SK-N-SH (cell line): ENCODE measurements around the gene IL15. TPM values are rescaled to one million over a fixed set of nuclear protein-coding genes. Genes with fewer than 3 reads are reported as not detected.

ENCODE experiments used
- CTCF ChIA-PET: fragments of 300-600, 350-600 bp; formaldehyde crosslinking; extraction: SDS; loops from one replicate; lab custom pipeline; 2021; lab: Yijun Ruan, JAX
- POLR2A ChIA-PET: fragments of 350-600 bp; sonication (Branson Sonifier 250); formaldehyde crosslinking; extraction: SDS; loops from one replicate; lab custom pipeline; 2020; ENCODE audit warnings: antibody characterized with exemption, inconsistent platforms; lab: Yijun Ruan, JAX
- DNase-seq: peaks from one replicate; pipeline ENCODE4 v3.0.0; 2012
- H2AFZ ChIP-seq: fragments of 200-600 bp; sonication (generic); 2 replicates; pipeline ENCODE4 v1.8.1; 2016; ENCODE audit warnings: antibody characterized with exemption, mild to moderate bottlenecking, low read depth
- H3F3A ChIP-seq: fragments of 200-600 bp; sonication (generic); replicated peaks from 2 replicates; pipeline ENCODE3; 2016; ENCODE audit warnings: antibody characterized with exemption, mild to moderate bottlenecking; ENCODE audit not compliant: insufficient read depth
- H3K27ac ChIP-seq, 2 experiments: fragments of 200-500 bp in 1 of 2; fragments of 200-600 bp in 1 of 2; sonication (Bioruptor generic) in 1 of 2; sonication (generic), shearing (Covaris generic) in 1 of 2; 2 replicates each; pipeline versions ENCODE4 v1.5.1 to v1.6.1; 2014 to 2016; ENCODE audit warnings: low read depth in 2 of 2, inconsistent platforms in 1 of 2, low read length in 1 of 2, mild to moderate bottlenecking in 1 of 2, mixed read lengths in 1 of 2
- H3K27me3 ChIP-seq: fragments of 200-600 bp; sonication (generic), shearing (Covaris generic); 2 replicates; pipeline ENCODE4 v1.6.1; 2016; ENCODE audit warnings: mixed run types; ENCODE audit not compliant: insufficient read depth
- H3K36me3 ChIP-seq, 2 experiments: fragments of 200-500 bp in 1 of 2; fragments of 200-600 bp in 1 of 2; sonication (Bioruptor generic) in 1 of 2; sonication (generic) in 1 of 2; replicated peaks in 1 of 2; 2 replicates each; pipeline versions ENCODE3 to v1.5.1; 2014 to 2016; ENCODE audit warnings: low read length in 1 of 2, mild to moderate bottlenecking in 1 of 2; ENCODE audit not compliant: insufficient read depth in 2 of 2, control insufficient read depth in 1 of 2
- H3K4me1 ChIP-seq, 2 experiments: fragments of 200-500 bp in 1 of 2; fragments of 200-600 bp in 1 of 2; sonication (Bioruptor generic) in 1 of 2; sonication (generic), shearing (Covaris generic) in 1 of 2; 2 replicates each; pipeline versions ENCODE4 v1.5.1 to v1.6.1; 2014 to 2016; ENCODE audit warnings: low read depth in 1 of 2, low read length in 1 of 2, mixed run types in 1 of 2; ENCODE audit not compliant: insufficient read depth in 2 of 2, control insufficient read depth in 1 of 2
- H3K4me2 ChIP-seq: fragments of 200-600 bp; sonication (generic), shearing (Covaris generic); 2 replicates; pipeline ENCODE4 v1.6.1; 2017; ENCODE audit warnings: mixed run types
- H3K4me3 ChIP-seq, 2 experiments: fragments of 200-500 bp in 1 of 2; fragments of 200-600 bp in 1 of 2; sonication (Bioruptor generic) in 1 of 2; sonication (generic), shearing (Covaris generic) in 1 of 2; 2 replicates each; pipeline versions ENCODE4 v1.5.1 to v1.8.1; 2014 to 2016; ENCODE audit warnings: low read depth in 2 of 2, inconsistent platforms in 1 of 2, low read length in 1 of 2, mild to moderate bottlenecking in 1 of 2, mixed read lengths in 1 of 2, moderate library complexity in 1 of 2
- H3K79me2 ChIP-seq: fragments of 200-600 bp; sonication (generic); 2 replicates; pipeline ENCODE4 v1.8.1; 2017; ENCODE audit warnings: mild to moderate bottlenecking; ENCODE audit not compliant: insufficient read depth
- H3K9ac ChIP-seq: fragments of 200-600 bp; sonication (generic); 2 replicates; pipeline ENCODE4 v1.6.1; 2017; ENCODE audit warnings: mixed run types
- H3K9me2 ChIP-seq: fragments of 200-600 bp; sonication (generic); 2 replicates; pipeline ENCODE4 v1.6.1; 2017; ENCODE audit warnings: mixed run types
- H3K9me3 ChIP-seq: fragments of 200-600 bp; sonication (generic); 2 replicates; pipeline ENCODE4 v1.6.1; 2017; ENCODE audit warnings: mixed run types, mild to moderate bottlenecking, moderate library complexity
- H4K20me1 ChIP-seq: fragments of 200-600 bp; sonication (generic); 2 replicates; pipeline ENCODE4 v1.6.1; 2017; ENCODE audit warnings: mild to moderate bottlenecking, mixed run types; ENCODE audit not compliant: insufficient read depth
- CHD2 ChIP-seq: fragments of 150-350 bp; IDR thresholded peaks from 2 replicates; pipeline ENCODE4 v1.6.1; 2018; ENCODE audit warnings: low read length; ENCODE audit not compliant: partially characterized antibody
- EP300 ChIP-seq, 2 experiments: IDR thresholded peaks; 2 replicates each; pipeline versions ENCODE4 v1.4.0 to v1.6.1; 2012; ENCODE audit warnings: borderline replicate concordance in 1 of 2, low read depth in 1 of 2, low read length in 1 of 2
- FOSL2 ChIP-seq: IDR thresholded peaks from 2 replicates; pipeline ENCODE4 v1.4.0; 2012; ENCODE audit warnings: low read depth, mild to moderate bottlenecking, moderate library complexity, borderline replicate concordance
- FOXJ3 ChIP-seq: sonication (generic); formaldehyde crosslinking; IDR thresholded peaks from 2 replicates; pipeline ENCODE4 v1.5.1; 2020; ENCODE audit warnings: mild to moderate bottlenecking, missing genetic modification reagents
- FOXM1 ChIP-seq: IDR thresholded peaks from 2 replicates; pipeline ENCODE4 v1.4.0; 2012; ENCODE audit warnings: low read depth, mild to moderate bottlenecking
- GABPA ChIP-seq: IDR thresholded peaks from 2 replicates; pipeline ENCODE4 v1.4.0; 2012; ENCODE audit warnings: low read depth, mild to moderate bottlenecking
- JUND ChIP-seq: IDR thresholded peaks from 2 replicates; pipeline ENCODE4 v1.4.0; 2012
- NRF1 ChIP-seq: IDR thresholded peaks from 2 replicates; pipeline ENCODE4 v1.6.1; 2012; ENCODE audit warnings: low read depth, mild to moderate bottlenecking, low read length
- RAD21 ChIP-seq: IDR thresholded peaks from 2 replicates; pipeline ENCODE4 v1.6.1; 2012; ENCODE audit warnings: mild to moderate bottlenecking, low read length
- RCOR1 ChIP-seq: fragments of 150-350 bp; IDR thresholded peaks from 2 replicates; pipeline ENCODE4 v1.6.1; 2017; ENCODE audit warnings: antibody characterized with exemption, low read length
- RFX5 ChIP-seq: IDR thresholded peaks from 2 replicates; pipeline ENCODE4 v1.6.1; 2012; ENCODE audit warnings: mild to moderate bottlenecking, improper control_type of control experiment, low read length
- SMC3 ChIP-seq: IDR thresholded peaks from 2 replicates; pipeline ENCODE4 v1.6.1; 2012; ENCODE audit warnings: low read depth, low read length, improper control_type of control experiment
- TCF12 ChIP-seq: IDR thresholded peaks from 2 replicates; pipeline ENCODE4 v1.4.0; 2012
- WGBS: methylation state at CpG from one replicate; pipeline ENCODE4 v1.1.6; 2017; ENCODE audit warnings: low lambda C conversion rate; 5-methylcytosine and 5-hydroxymethylcytosine counted together
- polyA plus RNA-seq, 3 experiments: library from polyadenylated mRNA; depleted of rRNA; stranded (reverse); fragments of >200 nt; gene quantifications; 2 replicates each; pipeline ENCODE4 v1.2.3, GENCODE V29; 2012
- TF ChIP-seq, protein P1 (sequence below): IDR thresholded peaks from 2 replicates; pipeline ENCODE4 v1.4.0; 2012; ENCODE audit warnings: low read depth, borderline replicate concordance
- TF ChIP-seq, protein P2 (sequence below): fragments of 150-350 bp; IDR thresholded peaks from 2 replicates; pipeline ENCODE4 v1.6.1; 2017; ENCODE audit warnings: antibody characterized with exemption, low read length, low read depth, borderline replicate concordance
- TF ChIP-seq, protein P3 (sequence below): IDR thresholded peaks from 2 replicates; pipeline ENCODE4; 2012
- TF ChIP-seq, protein P4 (sequence below): fragments of 200-600 bp; sonication (generic); IDR thresholded peaks from 2 replicates; pipeline ENCODE4 v1.6.1; 2017; ENCODE audit warnings: antibody characterized with exemption, mild to moderate bottlenecking, moderate library complexity
- TF ChIP-seq, protein P5 (sequence below): IDR thresholded peaks from 2 replicates; pipeline ENCODE4 v1.6.1; 2012; ENCODE audit warnings: mild to moderate bottlenecking, low read depth, low read length, moderate library complexity

The IL15 gene
- polyA plus RNA-seq, 1 of the 3 experiments (the other 2 are of a cell fraction): 3.7 TPM

DNA sequence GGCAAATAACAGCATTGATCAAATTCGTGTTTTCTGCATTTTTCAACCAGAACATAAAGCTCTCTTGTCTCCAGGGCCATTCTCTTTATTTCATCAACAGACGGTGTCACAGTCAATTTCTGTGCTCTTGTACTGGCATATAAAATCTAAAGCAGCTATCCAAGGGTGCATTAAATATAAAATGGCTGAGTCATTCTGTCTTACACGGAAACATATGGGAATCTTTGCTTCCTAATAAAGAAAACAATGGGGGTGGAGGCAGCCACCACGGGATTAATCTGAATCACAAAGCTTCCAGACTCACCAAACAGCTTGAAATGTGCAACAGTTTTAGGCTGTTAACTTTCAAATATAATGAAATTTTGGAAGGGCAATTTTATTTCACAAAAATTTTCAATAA lies 132.6 kb downstream of the IL15 start:
- Histone ChIP-seq H2AFZ (peak overlapping the region; percentile 56; the same call in 1 of the 2 replicates), H3K9me3 (no peaks in the 10 kb centered on the region), H3K4me2 (no peak overlapping the region; the same call in 1 of the 2 replicates), H3K27ac (peak overlapping the region; percentile 49 to 53; a peak in 3 of 4 replicates), H3K36me3 (no peaks in the 10 kb centered on the region), H3F3A (peaks cover 4% of the 10 kb centered on the region), H3K4me1 (peaks cover 0 to 6% of the 10 kb centered on the region in 2 experiments; a peak in 2 of 4 replicates), H3K9me2 (no peaks in the 10 kb centered on the region), H3K9ac (no peak overlapping the region), H3K4me3 (no peak overlapping the region), H3K79me2 (no peaks in the 10 kb centered on the region), H4K20me1 (no peaks in the 10 kb centered on the region), H3K27me3 (no peaks in the 10 kb centered on the region)
- TF ChIP-seq, protein P1, sequence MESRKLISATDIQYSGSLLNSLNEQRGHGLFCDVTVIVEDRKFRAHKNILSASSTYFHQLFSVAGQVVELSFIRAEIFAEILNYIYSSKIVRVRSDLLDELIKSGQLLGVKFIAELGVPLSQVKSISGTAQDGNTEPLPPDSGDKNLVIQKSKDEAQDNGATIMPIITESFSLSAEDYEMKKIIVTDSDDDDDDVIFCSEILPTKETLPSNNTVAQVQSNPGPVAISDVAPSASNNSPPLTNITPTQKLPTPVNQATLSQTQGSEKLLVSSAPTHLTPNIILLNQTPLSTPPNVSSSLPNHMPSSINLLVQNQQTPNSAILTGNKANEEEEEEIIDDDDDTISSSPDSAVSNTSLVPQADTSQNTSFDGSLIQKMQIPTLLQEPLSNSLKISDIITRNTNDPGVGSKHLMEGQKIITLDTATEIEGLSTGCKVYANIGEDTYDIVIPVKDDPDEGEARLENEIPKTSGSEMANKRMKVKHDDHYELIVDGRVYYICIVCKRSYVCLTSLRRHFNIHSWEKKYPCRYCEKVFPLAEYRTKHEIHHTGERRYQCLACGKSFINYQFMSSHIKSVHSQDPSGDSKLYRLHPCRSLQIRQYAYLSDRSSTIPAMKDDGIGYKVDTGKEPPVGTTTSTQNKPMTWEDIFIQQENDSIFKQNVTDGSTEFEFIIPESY: no peak
- TF ChIP-seq RFX5: no peak
- TF ChIP-seq CHD2: no peak
- TF ChIP-seq, protein P2, sequence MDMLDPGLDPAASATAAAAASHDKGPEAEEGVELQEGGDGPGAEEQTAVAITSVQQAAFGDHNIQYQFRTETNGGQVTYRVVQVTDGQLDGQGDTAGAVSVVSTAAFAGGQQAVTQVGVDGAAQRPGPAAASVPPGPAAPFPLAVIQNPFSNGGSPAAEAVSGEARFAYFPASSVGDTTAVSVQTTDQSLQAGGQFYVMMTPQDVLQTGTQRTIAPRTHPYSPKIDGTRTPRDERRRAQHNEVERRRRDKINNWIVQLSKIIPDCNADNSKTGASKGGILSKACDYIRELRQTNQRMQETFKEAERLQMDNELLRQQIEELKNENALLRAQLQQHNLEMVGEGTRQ: no peak
- TF ChIP-seq JUND: peak; percentile 64
- no peak for TF ChIP-seq FOXJ3 (CRISPR knock-in tag)
- TF ChIP-seq TCF12: peak; percentile 80
- TF ChIP-seq FOSL2: peak; percentile 63; the same call in 1 of the 2 replicates
- TF ChIP-seq, protein P3, sequence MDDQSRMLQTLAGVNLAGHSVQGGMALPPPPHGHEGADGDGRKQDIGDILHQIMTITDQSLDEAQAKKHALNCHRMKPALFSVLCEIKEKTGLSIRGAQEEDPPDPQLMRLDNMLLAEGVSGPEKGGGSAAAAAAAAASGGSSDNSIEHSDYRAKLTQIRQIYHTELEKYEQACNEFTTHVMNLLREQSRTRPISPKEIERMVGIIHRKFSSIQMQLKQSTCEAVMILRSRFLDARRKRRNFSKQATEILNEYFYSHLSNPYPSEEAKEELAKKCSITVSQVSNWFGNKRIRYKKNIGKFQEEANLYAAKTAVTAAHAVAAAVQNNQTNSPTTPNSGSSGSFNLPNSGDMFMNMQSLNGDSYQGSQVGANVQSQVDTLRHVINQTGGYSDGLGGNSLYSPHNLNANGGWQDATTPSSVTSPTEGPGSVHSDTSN: peak; percentile 74
- TF ChIP-seq, protein P4, sequence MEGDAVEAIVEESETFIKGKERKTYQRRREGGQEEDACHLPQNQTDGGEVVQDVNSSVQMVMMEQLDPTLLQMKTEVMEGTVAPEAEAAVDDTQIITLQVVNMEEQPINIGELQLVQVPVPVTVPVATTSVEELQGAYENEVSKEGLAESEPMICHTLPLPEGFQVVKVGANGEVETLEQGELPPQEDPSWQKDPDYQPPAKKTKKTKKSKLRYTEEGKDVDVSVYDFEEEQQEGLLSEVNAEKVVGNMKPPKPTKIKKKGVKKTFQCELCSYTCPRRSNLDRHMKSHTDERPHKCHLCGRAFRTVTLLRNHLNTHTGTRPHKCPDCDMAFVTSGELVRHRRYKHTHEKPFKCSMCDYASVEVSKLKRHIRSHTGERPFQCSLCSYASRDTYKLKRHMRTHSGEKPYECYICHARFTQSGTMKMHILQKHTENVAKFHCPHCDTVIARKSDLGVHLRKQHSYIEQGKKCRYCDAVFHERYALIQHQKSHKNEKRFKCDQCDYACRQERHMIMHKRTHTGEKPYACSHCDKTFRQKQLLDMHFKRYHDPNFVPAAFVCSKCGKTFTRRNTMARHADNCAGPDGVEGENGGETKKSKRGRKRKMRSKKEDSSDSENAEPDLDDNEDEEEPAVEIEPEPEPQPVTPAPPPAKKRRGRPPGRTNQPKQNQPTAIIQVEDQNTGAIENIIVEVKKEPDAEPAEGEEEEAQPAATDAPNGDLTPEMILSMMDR: no peak
- TF ChIP-seq, protein P5, sequence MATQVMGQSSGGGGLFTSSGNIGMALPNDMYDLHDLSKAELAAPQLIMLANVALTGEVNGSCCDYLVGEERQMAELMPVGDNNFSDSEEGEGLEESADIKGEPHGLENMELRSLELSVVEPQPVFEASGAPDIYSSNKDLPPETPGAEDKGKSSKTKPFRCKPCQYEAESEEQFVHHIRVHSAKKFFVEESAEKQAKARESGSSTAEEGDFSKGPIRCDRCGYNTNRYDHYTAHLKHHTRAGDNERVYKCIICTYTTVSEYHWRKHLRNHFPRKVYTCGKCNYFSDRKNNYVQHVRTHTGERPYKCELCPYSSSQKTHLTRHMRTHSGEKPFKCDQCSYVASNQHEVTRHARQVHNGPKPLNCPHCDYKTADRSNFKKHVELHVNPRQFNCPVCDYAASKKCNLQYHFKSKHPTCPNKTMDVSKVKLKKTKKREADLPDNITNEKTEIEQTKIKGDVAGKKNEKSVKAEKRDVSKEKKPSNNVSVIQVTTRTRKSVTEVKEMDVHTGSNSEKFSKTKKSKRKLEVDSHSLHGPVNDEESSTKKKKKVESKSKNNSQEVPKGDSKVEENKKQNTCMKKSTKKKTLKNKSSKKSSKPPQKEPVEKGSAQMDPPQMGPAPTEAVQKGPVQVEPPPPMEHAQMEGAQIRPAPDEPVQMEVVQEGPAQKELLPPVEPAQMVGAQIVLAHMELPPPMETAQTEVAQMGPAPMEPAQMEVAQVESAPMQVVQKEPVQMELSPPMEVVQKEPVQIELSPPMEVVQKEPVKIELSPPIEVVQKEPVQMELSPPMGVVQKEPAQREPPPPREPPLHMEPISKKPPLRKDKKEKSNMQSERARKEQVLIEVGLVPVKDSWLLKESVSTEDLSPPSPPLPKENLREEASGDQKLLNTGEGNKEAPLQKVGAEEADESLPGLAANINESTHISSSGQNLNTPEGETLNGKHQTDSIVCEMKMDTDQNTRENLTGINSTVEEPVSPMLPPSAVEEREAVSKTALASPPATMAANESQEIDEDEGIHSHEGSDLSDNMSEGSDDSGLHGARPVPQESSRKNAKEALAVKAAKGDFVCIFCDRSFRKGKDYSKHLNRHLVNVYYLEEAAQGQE: no peak
- no peak for TF ChIP-seq RAD21
- no peak for TF ChIP-seq NRF1
- TF ChIP-seq SMC3: no peak
- TF ChIP-seq EP300 (IDR thresholded peaks at IDR 0.05; ENCODE audit: borderline replicate concordance in 1 of 2, low read depth in 1 of 2, low read length in 1 of 2): peak in 1 of 2 experiments; percentile 53; a peak in 1 of 4 replicates
- TF ChIP-seq RCOR1: no peak
- no peak for TF ChIP-seq GABPA
- no peak for TF ChIP-seq FOXM1
- ChIA-PET CTCF (no interaction called here), POLR2A (no interaction called here)
- WGBS: 24% methylated on average over 4 of the region's 4 CpGs
- DNase-seq: no peak
